Activated effector memory CD4-positive, alpha-beta T cell treated with Interleukin-2 at 50 U/mL for 16 hours (primary cell): ENCODE data around the gene LONP1.
"Not testable (repeated sequence)": the region's sequence is repeated elsewhere in the genome, so short reads cannot be mapped to it uniquely, and the experiment has no call there.

Source experiments
- DNase-seq: peaks from one replicate; pipeline ENCODE4 v3.0.0-alpha.2; 2020

Gene LONP1

GRCh38 chr19:5711713-5712161 lies 8.2 kb downstream of the LONP1 start:
- no peak for DNase-seq

DNA sequence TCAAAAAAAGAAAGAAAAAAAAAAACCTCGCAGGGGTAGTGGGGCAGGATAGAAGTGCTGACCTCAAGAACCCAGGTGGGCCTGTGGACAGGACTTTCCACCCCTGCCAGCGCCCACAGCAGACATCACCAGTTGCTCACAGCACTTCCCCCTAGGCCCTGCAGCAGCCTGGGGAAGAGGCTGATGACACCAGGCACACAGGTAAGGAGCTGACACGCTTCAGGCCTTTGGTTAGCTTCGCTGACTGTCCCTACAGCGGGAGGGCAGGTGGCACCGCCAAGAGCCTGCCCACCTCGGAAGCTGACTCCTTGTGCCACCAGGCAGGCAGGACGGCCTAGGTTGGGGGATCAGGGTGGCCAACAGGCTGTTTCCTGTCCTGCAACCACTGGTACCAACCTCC lies 8.9 kb downstream of the LONP1 start:
- no peak for DNase-seq

DNA sequence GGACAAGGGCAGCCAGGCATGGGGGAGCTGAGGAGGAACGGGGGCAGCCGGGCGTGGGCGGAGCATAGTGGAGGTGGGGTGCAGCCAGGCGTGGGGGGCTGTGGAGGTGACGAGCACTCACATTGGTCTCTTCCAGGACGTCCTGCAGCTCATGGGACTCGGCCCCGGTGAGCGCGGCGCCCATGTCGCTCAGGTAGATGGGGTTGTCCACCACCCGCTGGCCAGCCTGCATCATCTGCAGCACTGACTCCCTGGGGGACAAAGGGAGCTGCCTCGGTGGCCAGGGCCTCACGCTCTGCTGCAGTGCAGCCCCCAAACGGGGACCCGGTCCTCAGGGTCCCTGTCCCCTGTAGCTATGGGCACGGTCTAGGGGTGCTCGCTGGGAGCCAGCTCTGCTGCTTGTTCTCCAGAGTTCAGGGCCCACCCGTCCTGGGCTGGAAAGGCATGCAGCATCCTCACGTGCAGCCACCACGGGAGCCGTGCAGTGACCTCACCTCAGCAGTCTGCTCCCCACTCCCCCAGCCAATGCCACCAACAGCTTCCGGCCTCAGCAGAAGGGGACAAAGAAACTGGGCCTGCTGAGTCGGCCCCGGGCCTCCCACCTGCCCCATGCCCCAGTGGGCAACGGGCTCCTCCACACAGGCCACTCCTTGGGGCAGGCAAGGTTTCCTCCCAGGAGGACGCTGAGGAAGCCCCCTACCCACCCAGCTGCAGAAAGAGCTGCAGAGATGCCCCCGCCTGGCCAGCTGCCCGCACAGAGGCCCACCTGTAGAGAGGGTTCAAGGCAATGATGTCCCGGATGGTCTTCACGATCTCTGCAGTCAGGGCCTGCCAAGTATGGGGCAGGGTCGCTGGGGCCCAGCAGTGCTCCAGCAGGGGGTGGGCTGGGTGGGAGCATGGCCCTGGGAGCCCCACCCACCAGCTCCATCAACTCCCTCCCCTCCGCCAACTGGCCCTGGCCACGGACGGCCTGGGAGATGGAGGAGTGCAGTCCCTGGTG lies 12.1 kb downstream of the LONP1 start:
- DNase-seq: no peak

DNA sequence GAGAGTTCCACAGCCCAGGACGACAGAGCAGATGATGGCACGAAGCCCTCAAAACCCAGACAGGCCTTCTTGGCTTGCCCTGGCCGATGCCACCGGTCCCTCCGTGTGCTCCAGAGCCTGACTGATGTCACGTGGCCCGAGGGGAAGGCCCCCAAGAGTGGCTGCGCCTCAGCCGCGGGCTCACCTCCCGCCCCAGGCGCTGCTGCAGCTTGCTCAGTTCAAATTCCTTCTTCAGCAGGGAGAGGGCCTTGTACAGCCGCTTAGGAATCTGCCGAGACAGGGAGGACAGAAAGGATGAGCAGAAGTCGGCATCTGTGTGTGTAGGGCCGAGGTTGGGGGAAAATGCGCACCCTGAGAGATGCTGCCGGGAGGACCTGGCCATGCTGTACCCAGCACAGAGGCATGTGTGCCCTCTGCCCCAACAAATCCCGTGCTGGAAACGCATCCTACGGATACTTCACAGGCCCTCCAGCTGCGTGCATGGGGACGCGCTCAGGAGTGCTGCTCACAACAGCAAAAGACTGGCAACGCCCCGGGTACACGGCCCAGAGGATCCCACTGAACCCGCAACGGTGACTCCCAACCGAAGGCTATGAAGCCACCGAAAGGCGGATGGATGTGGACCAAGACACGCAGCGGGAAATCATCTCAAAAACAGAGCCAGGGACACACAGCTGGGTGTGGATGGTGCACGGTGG lies 12.9 kb downstream of the LONP1 start:
- DNase-seq: no peak

GRCh38 chr19:5705552-5705951 lies 14.4 kb downstream of the LONP1 start:
- no peak for DNase-seq

GRCh38 chr19:5703819-5704818 lies 15.8 kb downstream of the LONP1 start:
- DNase-seq: no peak

DNA sequence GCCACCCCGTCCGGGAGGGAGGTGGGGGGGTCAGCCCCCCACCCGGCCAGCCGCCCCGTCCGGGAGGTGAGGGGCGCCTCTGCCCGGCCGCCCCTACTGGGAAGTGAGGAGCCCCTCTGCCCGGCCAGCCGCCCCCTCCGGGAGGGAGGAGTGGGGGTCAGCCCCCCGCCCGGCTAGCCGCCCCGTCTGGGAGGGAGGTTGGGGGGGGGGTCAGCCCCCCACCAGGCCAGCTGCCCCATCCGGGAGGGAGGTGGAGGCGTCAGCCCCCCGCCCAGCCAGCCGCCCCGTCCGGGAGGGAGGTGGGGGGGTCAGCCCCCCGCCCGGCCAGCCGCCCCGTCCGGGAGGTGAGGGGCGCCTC lies 17.9 kb downstream of the LONP1 start:
- DNase-seq: not testable (repeated sequence)

DNA sequence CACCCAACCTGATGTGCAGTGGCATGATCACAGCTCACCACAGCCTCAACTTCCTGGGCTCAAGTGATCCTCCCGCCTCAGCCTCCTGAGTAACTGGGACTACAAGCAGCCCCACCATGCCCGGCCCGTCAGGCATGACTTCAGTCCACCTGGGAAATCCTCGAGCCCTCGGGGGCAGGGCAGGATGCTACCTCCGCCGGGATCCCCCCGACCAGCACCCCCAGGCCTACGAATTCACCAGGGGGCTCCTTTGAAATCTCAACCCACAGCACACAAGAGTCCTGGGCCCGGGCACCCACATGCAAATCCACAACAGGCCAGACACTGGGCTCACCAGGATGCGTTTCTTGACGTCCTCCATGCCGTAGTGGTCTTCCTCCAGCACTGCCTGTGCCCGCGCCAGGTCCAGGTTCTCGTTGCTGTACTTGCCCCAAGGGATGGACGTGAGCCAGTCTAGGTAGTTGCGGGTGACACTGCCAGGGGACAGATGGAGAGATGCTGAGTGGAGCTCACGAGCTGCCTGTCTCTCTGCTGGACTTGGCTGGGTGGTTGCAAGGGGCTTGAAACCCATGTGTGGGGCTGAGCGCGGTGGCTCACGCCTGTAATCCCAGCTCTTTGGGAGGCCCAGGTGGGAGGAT lies 19.4 kb downstream of the LONP1 start:
- no peak for DNase-seq

DNA sequence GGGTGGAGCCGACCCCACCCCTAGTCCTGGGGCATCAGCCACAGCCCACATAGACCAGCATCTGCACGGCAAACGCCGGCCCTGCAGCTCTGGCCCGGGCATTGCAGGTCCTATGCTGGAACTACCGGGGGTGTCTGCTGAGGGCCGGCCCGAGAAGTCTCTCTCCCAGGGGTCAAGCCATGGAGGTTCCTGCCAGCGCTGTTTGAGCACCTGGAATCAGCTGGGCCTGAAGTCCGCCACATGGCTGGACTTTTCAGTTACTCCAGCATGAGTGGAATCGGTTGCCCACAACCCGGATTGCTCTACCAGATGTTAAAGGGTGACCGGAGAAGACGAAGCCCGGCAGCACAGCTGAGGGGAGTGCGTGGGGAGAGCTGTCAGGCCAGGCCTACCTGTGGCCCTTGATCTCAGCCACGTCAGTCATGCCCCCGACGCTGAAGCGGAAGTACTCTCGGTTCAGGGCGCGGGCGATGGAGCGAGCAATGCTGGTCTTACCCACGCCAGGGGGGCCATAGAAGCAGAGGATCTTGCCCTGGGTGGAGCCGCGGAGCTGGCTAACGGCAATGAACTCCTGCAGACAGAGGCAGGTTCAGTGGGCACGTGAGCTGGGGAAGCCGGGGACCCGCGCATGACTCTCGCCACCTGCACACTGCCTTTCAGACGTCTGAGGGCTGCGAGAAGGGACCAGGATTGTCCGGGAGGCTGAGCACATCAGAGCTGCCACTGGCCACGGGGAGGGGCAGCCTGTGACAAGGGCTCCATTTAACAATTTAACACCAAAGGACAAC lies 21.1 kb downstream of the LONP1 start:
- DNase-seq: no peak

DNA sequence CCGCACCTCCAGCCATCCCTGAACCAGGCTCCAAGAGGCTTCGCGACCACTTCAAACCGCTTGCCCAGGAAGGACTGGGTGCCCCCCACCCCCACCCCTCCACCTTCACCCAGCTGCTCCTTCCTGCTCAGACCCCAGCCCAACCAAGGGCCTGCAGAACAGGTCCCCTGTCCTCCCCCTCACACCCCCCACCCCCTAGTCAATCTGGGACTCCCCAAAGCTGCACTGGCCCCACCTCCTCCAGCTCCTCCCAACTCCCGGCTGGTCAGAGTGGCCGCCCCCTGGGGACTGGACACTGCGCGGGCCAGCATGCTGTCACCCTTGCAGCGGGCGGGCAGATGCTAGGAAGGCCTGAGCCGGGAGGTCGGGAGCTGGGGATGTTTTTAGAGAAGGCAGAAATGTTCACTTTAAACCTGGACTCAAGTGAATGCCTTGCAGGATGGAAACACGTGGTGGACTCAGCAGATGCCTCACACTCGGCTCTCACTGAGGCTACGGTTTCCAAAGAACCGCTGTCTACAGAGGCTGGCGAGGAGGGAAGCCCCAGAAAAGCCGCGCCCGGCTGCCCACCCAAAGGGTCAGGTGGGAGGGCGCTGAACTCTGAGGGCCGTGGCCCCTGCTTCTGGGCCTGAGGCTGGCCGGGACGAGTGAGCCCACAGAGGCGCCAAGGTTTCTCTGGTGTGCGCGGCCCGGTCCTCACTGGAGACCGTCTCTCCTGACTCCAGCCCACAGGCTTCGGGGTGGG lies 21.9 kb downstream of the LONP1 start:
- DNase-seq: no peak

GRCh38 chr19:5697022-5697889 lies 22.7 kb downstream of the LONP1 start:
- no peak for DNase-seq

DNA sequence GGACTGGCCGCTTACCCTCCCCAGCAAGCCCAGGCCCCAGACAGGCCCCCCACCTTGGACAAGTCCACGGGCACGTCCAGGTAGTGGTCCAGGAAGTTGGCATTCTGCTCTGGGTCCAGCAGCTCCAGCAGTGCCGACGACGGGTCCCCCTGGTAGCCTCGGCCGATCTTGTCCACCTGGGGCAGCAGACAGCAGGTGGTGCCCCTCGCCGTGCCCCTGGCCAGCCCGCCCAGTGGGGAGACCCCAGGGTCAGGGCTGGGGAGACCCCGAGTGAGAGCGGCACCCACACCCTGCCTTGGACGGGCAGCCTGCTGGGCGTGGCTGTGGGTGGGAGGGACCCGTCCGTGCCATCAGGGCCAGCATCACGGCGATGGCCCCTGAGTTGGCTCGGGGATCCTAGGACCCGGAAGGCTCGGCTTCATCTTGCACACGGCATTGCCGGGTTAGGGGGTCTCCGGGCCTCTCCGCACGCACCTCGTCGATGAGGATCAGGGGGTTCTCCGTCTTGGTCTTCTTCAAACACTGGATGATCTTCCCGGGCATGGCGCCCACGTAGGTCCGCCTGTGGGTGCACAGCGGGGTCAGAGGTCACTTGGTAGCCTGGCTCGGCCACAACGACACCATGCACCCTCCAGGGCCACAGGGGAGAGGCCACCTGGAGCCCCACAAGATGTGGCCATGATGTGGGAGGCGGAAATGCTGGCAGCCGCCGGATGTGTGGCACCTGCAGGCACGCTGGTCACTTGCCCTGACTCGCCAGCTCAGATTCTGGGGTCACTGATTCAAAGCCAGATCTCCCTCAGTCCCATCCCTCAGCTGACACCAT lies 23.5 kb downstream of the LONP1 start:
- DNase-seq: no peak

DNA sequence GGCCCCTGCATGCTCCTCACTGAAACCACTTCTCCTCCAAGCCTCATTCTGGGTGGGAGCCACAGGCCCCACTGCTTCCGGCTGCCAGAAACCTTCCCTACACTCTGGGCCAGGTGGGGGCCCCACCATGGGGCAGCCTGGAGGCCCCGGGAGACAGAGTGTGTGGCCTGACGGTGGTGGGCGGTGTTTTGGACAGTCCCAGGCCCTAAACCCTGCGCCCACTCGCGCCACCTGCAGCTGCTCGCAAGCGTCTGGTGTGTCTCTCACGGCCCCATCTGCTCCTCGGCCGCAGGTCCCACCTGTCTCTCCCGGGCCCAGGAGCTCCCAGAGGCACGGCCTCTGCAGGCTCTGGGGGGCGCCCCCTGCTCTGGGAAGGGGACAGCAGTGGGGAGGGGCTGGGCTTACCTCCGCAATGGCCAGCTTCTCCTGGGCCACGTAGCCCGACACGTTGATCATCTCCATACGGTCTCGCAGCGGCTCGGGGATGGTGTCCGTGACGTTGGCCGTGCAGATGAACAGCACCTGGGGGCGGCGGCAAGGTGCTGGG lies 24.2 kb downstream of the LONP1 start:
- no peak for DNase-seq

DNA sequence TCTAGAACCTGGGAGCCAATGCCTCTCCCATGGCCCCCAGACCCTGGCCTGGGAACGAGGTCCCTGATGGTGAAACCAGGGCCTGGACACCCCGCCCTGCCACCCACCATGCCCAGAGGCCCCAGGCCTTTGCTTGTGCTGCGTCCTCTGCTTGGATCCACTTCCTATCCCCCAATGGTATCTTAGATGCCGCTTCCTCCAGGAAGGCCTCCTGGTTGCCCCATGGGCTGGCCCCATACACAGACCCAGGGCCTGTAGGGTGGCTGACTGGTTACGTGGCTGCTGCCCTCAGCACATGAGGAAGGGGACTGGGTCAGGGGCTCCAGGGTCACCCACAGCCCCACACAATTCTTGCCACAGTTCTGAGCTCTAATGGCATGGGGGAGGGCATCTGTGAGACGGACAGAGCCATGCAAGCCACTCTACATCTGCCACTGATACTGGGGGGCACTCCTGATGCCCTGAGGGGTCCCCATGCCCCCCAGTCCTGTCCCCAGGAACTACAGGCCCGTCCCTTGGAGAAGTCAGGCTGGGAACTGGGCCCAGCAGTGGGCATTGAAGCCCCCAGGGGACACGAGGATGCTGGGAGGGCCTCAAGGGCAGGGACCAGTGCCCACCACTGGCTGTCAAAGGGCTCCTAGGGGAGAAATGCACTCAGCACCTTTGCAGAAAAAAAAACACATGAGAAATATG lies 24.8 kb downstream of the LONP1 start:
- DNase-seq: no peak

- DNase-seq: no peak
Measured at GRCh38 chr19:5694167-5694955, 25.6 kb downstream of the LONP1 start.

- DNase-seq: no peak
Measured at GRCh38 chr19:5693195-5694166, 26.5 kb downstream of the LONP1 start.
